Activated naive CD4-positive, alpha-beta T cell treated with Interleukin-2 at 50 U/mL for 16 hours (primary cell): ENCODE results near the gene ARHGAP22.

Experiments
- DNase-seq: peaks from one replicate; pipeline ENCODE4 v3.0.0-alpha.2; 2020

The ARHGAP22 gene

GRCh38 chr10:48580236-48580635, 24.6 kb downstream of the ARHGAP22 start:
- DNase-seq = no peak

GRCh38 chr10:48579251-48579960, 25.5 kb downstream of the ARHGAP22 start:
- DNase-seq = no peak

GRCh38 chr10:48577158-48577557, 27.7 kb downstream of the ARHGAP22 start:
- no peak for DNase-seq

- DNase-seq = no peak
These were observed 28.4 kb downstream of the ARHGAP22 start for GRCh38 chr10:48576501-48576900.

GRCh38 chr10:48575901-48576300, 29.0 kb downstream of the ARHGAP22 start:
- DNase-seq = no peak

- no peak for DNase-seq
These were observed 30.0 kb downstream of the ARHGAP22 start for GRCh38 chr10:48574817-48575380.

GRCh38 chr10:48574322-48574796, 30.5 kb downstream of the ARHGAP22 start:
- no peak for DNase-seq

- no peak for DNase-seq
These were observed 31.8 kb downstream of the ARHGAP22 start for GRCh38 chr10:48573045-48573444.

- DNase-seq = no peak
These were observed 32.5 kb downstream of the ARHGAP22 start for GRCh38 chr10:48572414-48572813.

- no peak for DNase-seq
These were observed 36.3 kb downstream of the ARHGAP22 start for GRCh38 chr10:48568546-48568945.

GRCh38 chr10:48568131-48568530, 36.7 kb downstream of the ARHGAP22 start:
- no peak for DNase-seq

- no peak for DNase-seq
These were observed 37.5 kb downstream of the ARHGAP22 start for GRCh38 chr10:48567346-48567745.

GRCh38 chr10:48564466-48565160, 40.3 kb downstream of the ARHGAP22 start:
- no peak for DNase-seq

- no peak for DNase-seq
These were observed 47.3 kb downstream of the ARHGAP22 start for GRCh38 chr10:48557511-48558123.

GRCh38 chr10:48556713-48557112, 48.2 kb downstream of the ARHGAP22 start:
- no peak for DNase-seq

- DNase-seq = no peak
These were observed 48.8 kb downstream of the ARHGAP22 start for GRCh38 chr10:48556065-48556464.

- DNase-seq = no peak
These were observed 49.4 kb downstream of the ARHGAP22 start for GRCh38 chr10:48555310-48556042.

GRCh38 chr10:48554656-48555055, 50.2 kb downstream of the ARHGAP22 start:
- DNase-seq = no peak

- no peak for DNase-seq
These were observed 50.6 kb downstream of the ARHGAP22 start for GRCh38 chr10:48554246-48554645.

- no peak for DNase-seq
These were observed 51.8 kb downstream of the ARHGAP22 start for GRCh38 chr10:48552946-48553564.

- no peak for DNase-seq
These were observed 52.8 kb downstream of the ARHGAP22 start for GRCh38 chr10:48551861-48552591.

GRCh38 chr10:48550977-48551376, 53.9 kb downstream of the ARHGAP22 start:
- DNase-seq = no peak
